Bronchial epithelial cell (primary cell): ENCODE measurements around the gene HAND2. TPM values are rescaled to one million over a fixed set of nuclear protein-coding genes. Genes with fewer than 3 reads are reported as not detected.

Experiments used
- DNase-seq: peaks from one replicate; pipeline ENCODE4 v3.0.0-alpha.2; 2010; ENCODE audit warnings: low read depth
- FAIRE-seq: peaks from 2 replicates; lab custom pipeline; 2011; peaks lifted over from hg19 to GRCh38; lab: Jason Lieb, UNC
- H3K27me3 ChIP-seq: 2 replicates; pipeline ENCODE4 v1.5.1; 2011; ENCODE audit warnings: low read length; ENCODE audit not compliant: control insufficient read depth, insufficient read depth
- H3K36me3 ChIP-seq: 2 replicates; pipeline ENCODE4 v1.5.1; 2011; ENCODE audit warnings: low read length; ENCODE audit not compliant: control insufficient read depth, insufficient read depth
- H3K4me3 ChIP-seq: 2 replicates; pipeline ENCODE4 v1.5.1; 2011; ENCODE audit warnings: mild to moderate bottlenecking, low read depth, low read length, control low read depth
- CTCF ChIP-seq: IDR thresholded peaks from 2 replicates; pipeline ENCODE4 v1.5.1; 2011; ENCODE audit warnings: mild to moderate bottlenecking, moderate library complexity, low read length, control low read depth, inconsistent platforms; ENCODE audit not compliant: insufficient read depth, severe bottlenecking
- total RNA-seq: library from RNA; depleted of rRNA; stranded (reverse); fragments of >200 nt; gene quantifications from 2 replicates; pipeline ENCODE4 v1.2.1, GENCODE V29; 2014

The HAND2 gene
- total RNA-seq, 1 donor from 2014 or later: 1.1 TPM

GRCh38 chr4:173520921-173521466 is 9.0 kb downstream of the HAND2 start:
- Histone ChIP-seq H3K36me3 (no peaks in the 10 kb centered on the region), H3K4me3 (no peak overlapping the region), H3K27me3 (peaks cover 68% of the 10 kb centered on the region)
- FAIRE-seq (no peak), DNase-seq (no peak)
- TF ChIP-seq CTCF: no peak

DNA sequence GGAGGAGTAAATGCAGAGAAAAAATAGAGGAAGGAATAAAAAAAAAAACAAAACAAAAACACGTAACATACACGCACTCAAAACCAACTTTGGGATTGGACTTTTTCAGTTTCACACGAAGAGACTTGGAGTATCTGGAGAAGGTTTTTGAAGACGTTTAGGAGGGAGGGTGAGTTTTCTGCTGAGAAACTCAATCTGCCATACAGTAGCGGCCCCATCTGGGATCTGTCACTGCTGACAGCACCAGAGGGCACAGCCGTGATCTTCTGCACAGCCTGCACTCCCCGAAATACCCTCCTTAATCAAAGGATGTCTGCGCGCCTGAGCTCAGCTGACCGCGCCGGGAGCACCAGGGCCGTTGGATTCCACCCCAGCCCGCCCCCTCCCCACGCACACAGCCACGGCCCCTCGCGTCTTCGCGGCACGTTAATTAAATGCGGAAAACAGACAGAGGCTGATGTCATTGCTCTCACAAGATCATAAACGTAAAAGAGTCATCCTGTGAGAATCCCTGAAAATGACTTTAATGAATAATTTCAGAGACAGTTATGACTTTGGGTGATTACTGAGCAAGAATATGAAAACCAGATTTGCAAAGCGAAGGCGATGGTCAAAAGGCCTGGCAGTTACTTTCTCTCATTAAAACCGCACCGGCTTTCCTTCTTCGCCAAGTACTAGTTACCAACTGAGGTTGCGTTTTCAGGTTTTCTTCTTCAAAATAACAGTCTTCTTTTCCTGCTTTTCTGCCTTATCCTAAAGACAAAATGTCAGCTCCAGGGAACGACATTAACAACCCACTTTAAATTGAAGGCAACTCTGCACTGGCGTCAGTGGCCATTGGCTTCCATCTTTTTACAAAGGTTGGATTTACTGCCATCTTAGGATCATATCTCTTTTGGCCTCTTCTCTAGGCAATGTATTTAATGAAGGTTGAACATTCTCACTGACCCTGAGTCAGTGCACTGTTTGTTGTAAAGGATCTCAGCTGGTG is 10.6 kb downstream of the HAND2 start:
- DNase-seq (no peak), FAIRE-seq (no peak)
- Histone ChIP-seq H3K36me3 (no peaks in the 10 kb centered on the region), H3K27me3 (peaks cover 66% of the 10 kb centered on the region), H3K4me3 (no peak overlapping the region)
- TF ChIP-seq CTCF: no peak

- DNase-seq (peak; percentile 3), FAIRE-seq (no peak)
- Histone ChIP-seq H3K4me3 (no peak overlapping the region), H3K36me3 (no peaks in the 10 kb centered on the region), H3K27me3 (peaks cover 62% of the 10 kb centered on the region)
- TF ChIP-seq CTCF: no peak
Observed at GRCh38 chr4:173518425-173519102, 11.5 kb downstream of the HAND2 start.

GRCh38 chr4:173517781-173518424 is 12.1 kb downstream of the HAND2 start:
- H3K4me3 ChIP-seq: no peak overlapping the region
- DNase-seq (no peak), FAIRE-seq (no peak)
- TF ChIP-seq CTCF: no peak
- H3K27me3 ChIP-seq: peaks cover 56% of the 10 kb centered on the region
- no peaks in the 10 kb centered on the region for H3K36me3 ChIP-seq

DNA sequence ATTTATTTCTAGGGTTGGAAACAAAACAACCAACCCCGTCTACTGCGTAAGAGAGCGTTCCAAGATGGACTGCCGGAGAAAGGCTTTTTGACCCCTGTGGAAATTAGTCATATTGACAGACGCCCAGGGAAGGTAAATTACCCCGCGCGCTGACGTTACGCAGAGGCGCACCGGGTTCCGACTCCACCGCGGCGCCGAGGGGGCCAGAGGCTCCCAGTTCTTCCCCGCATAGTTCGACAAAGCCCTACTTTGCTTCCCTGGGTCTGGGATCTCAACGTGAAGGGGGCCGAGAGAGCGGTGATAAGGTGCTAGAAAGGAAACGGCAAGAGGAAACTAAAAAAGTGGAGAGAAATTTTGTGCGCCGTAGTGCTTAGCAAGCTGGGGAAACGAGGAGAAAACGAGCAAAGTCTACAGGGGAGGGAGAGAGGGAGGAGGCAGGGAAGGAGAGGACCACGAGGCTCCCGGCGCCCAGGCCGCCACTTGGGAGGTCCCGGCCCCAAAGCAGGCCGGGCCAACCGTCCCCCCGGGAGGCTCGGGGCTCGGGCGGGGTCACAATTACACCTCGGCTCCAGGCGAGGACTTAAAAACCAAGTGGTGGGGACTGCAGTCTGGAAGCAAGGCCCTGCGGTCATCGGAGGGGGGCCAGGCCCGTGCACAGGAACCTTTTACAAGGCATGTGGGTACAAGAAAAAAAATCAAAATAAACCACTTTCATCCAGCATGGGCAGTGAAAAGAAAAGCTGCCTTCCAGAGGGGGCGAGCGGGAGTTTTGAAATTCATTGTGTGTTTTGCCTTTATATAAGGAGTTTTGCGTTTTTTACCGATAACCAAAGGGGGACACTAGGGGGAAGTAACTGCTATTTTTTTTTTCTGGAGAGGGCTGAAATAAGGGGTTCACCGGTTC is 13.2 kb downstream of the HAND2 start:
- no peaks in the 10 kb centered on the region for H3K36me3 ChIP-seq
- FAIRE-seq: no peak
- TF ChIP-seq CTCF: no peak
- no peak overlapping the region for H3K4me3 ChIP-seq
- DNase-seq: no peak
- peaks cover 46% of the 10 kb centered on the region for H3K27me3 ChIP-seq
